Spinal cord (tissue), 10 donors: ENCODE data around the gene HSPH1. TPM values are rescaled to one million over a fixed set of nuclear protein-coding genes. Genes with fewer than 3 reads are reported as not detected.

Experiments used
- DNase-seq, 6 donors: peaks; one replicate each; pipeline versions ENCODE4 v3.0.0 to v3.0.0-alpha.2; 2013 to 2015; ENCODE audit warnings: low spot score in 6 of 6, low read depth in 4 of 6
- H3K27ac ChIP-seq: one replicate; pipeline ENCODE4 v1.5.1; 2013; ENCODE audit warnings: low read depth, low read length, control low read depth
- H3K27me3 ChIP-seq: one replicate; pipeline ENCODE4 v1.6.1; 2013; ENCODE audit warnings: low read length; ENCODE audit not compliant: control insufficient read depth, insufficient read depth
- H3K36me3 ChIP-seq: one replicate; pipeline ENCODE4 v1.6.1; 2013; ENCODE audit warnings: low read length; ENCODE audit not compliant: control insufficient read depth, insufficient read depth
- H3K4me1 ChIP-seq: one replicate; pipeline ENCODE4 v1.6.1; 2013; ENCODE audit warnings: low read length; ENCODE audit not compliant: control insufficient read depth, insufficient read depth
- H3K4me3 ChIP-seq: one replicate; pipeline ENCODE4 v1.5.1; 2013; ENCODE audit warnings: low read depth, low read length, control low read depth
- H3K9me3 ChIP-seq: one replicate; pipeline ENCODE4 v1.6.1; 2013; ENCODE audit warnings: low read length; ENCODE audit not compliant: control insufficient read depth, insufficient read depth
- WGBS: methylation state at CpG from one replicate; pipeline ENCODE4 v1.1.5; 2013; ENCODE audit warnings: missing lambda C conversion rate; ENCODE audit not compliant: insufficient coverage; 5-methylcytosine and 5-hydroxymethylcytosine counted together
- polyA plus RNA-seq, 2 donors: library from polyadenylated mRNA; unstranded; fragments of 120-200 nt; gene quantifications; one replicate each; pipeline ENCODE4 v1.2.1, GENCODE V29; 2013; ENCODE audit not compliant: insufficient read length in 2 of 2
- total RNA-seq, 2 donors: library from RNA; depleted of rRNA in 1 of 2; stranded (reverse); fragments of 120-200 nt in 1 of 2; fragments of >200 nt in 1 of 2; gene quantifications; one replicate each; pipeline versions ENCODE4 v1.2.3 to v1.2.4, GENCODE V29; 2013 to 2014
- donor health status: healthy.

Gene HSPH1
- total and polyA plus RNA-seq, 4 donors = 77.2 to 182 (median 158) TPM

DNA sequence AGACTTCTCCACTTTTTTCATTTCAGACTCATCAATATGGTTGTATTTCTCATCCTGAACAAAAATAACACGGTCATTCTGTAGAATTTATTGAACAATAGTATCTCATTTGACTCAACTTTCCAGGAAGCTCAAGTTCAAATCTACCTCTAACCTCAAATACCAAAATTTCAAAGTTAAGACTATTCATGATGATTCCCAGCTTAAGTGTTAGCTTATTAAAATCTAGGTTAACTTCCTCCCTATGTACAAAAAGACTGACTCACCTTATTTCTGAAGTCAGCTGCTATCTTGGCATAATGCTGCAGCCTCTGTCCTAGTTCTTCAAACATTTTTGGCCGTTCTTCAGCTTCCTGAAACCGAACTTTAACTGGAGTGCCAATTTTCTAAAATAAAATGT is 23.2 kb downstream of the HSPH1 start:
- no CpG with 5 or more reads among the region's 3 CpGs for WGBS
- no peak for DNase-seq
- Histone ChIP-seq H3K4me3 (no peak overlapping the region), H3K9me3 (no peaks in the 10 kb centered on the region), H3K36me3 (peaks cover 17% of the 10 kb centered on the region), H3K4me1 (no peaks in the 10 kb centered on the region), H3K27ac (no peak overlapping the region), H3K27me3 (no peaks in the 10 kb centered on the region)

DNA sequence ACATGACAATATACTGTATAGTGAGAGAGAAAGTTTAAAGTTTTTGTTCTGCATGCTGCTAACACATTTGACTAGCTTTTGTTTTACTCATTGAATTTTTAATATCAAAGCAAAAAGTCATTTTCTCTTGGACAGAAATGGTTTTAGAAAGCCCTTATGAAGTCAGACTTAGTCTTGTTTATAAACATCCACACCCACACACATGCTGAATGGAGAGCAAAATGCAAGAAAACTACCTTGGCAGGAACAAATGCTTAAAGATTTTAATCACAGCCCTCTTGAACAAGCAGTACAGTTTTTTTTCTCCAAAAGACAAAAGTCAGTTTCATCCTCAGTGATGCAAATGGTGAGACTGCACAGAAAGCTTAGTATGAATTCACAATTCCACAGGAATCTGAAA is 25.0 kb downstream of the HSPH1 start:
- no peak for DNase-seq

DNA sequence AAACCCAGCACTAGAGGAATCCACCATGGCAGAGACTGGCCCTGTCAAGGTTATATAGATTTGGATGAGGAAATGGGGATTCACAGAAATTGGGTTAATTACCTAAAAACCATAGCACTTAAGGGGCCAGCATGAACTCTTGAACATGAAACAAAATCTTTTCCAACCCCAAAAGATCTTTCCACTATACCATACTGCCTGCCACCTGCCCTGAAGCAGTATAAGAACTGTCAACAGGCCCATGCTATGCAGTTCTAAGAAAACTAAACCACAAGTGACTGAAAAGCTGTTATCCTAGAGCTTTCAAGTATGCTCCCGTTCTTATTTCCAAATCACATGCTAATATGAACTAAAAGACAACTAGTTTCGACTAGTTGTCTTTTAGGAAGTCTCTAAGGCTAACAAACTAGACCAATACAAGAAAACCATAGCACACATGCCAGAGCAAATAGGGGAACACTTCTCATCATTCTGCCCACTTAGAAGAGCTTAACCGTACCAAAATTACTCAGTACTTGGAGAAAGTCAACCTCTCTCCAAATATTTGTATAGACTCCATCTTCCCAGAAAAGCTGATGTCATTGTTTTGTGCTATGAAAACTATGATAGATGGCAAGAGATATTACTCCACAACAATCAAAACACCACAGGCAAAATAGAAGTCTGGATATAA is 27.5 kb downstream of the HSPH1 start:
- H3K4me3 ChIP-seq = no peak overlapping the region
- no peak overlapping the region for H3K27ac ChIP-seq
- peaks cover 12% of the 10 kb centered on the region for H3K36me3 ChIP-seq
- H3K9me3 ChIP-seq = no peaks in the 10 kb centered on the region
- H3K27me3 ChIP-seq = no peaks in the 10 kb centered on the region
- 100% methylated on average over 1 of the region's 3 CpGs for WGBS
- no peak for DNase-seq
- no peaks in the 10 kb centered on the region for H3K4me1 ChIP-seq

More for the DNA sequence above, 25.0 kb downstream of the HSPH1 start:
- Histone ChIP-seq H3K9me3 (no peaks in the 10 kb centered on the region), H3K27me3 (no peaks in the 10 kb centered on the region), H3K4me3 (no peak overlapping the region), H3K36me3 (peaks cover 14% of the 10 kb centered on the region), H3K27ac (no peak overlapping the region), H3K4me1 (no peaks in the 10 kb centered on the region)

DNA sequence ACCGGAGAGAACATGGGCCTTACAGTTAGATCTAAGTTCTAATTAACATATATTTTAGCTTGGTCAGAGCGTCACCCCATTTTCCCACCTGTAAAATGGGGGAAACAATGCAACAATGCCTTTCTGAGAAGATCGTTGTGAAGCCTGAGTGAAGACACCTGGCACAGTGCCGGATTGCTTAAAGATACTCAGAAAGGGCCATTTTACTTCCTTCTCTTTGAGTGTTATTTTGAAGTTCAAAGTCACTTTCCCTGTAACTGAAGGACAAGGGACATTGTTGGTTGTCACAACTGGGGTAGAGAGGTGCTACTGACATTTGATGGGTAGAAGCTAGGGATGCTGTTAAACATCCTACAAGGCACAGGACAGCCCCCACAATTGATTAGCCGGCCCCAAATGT is 28.1 kb downstream of the HSPH1 start:
- WGBS = 83% methylated on average over 2 of the region's 5 CpGs
- Histone ChIP-seq H3K4me3 (no peak overlapping the region), H3K27me3 (no peaks in the 10 kb centered on the region), H3K27ac (no peak overlapping the region), H3K4me1 (no peaks in the 10 kb centered on the region), H3K36me3 (peaks cover 12% of the 10 kb centered on the region), H3K9me3 (no peaks in the 10 kb centered on the region)
- no peak for DNase-seq

DNA sequence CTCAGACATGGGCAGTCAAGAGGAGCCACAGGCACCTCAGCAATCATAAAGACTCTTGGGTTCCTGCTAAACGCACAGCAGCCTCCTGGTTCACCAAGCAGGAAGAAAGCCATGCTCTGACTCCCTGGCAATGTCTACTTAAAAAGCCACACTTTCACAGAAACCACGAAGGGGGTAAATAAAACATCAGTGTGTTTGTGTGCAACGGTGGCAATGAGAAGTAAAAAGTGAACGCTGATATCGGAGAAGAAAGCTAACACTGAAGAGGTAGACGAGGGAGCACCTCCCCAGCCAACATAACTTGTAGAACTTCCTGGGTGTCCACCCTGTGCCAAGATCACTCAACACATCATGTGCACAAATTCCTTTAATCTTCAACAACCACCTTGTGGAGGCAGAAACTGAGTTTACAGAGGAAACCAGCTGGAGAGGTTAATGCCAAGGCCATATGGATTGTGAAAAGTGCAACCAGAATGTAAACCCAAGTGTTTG is 30.2 kb downstream of the HSPH1 start:
- no peak overlapping the region for H3K4me3 ChIP-seq
- no peaks in the 10 kb centered on the region for H3K9me3 ChIP-seq
- DNase-seq = no peak
- H3K36me3 ChIP-seq = no peaks in the 10 kb centered on the region
- H3K27ac ChIP-seq = no peak overlapping the region
- H3K27me3 ChIP-seq = no peaks in the 10 kb centered on the region
- WGBS = 67% methylated on average over 1 of the region's 6 CpGs
- no peaks in the 10 kb centered on the region for H3K4me1 ChIP-seq

DNA sequence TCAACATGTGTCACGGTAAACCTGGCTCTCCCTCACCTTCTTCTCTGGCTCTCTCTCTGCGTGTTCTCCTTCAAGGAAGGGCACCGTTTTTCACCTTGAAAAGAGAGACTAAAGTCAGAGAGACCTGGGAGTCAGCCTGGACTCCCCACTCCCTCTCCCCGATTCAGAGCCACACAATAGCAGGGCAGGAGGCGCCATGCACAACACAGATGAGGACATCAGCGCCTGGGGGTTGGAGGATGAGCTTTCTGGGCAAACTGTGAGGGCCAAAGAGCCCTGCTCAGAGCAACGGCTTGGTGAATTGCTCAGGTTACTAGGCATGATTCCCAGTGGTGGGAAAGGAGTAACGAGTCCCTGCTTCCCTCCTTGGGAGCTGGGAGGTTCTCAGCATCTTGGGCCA is 32.3 kb downstream of the HSPH1 start:
- no peak for DNase-seq
- 67% methylated on average over 7 of the region's 8 CpGs for WGBS
- Histone ChIP-seq H3K9me3 (no peaks in the 10 kb centered on the region), H3K4me1 (no peaks in the 10 kb centered on the region), H3K4me3 (no peak overlapping the region), H3K27ac (no peak overlapping the region), H3K27me3 (no peaks in the 10 kb centered on the region), H3K36me3 (no peaks in the 10 kb centered on the region)

DNA sequence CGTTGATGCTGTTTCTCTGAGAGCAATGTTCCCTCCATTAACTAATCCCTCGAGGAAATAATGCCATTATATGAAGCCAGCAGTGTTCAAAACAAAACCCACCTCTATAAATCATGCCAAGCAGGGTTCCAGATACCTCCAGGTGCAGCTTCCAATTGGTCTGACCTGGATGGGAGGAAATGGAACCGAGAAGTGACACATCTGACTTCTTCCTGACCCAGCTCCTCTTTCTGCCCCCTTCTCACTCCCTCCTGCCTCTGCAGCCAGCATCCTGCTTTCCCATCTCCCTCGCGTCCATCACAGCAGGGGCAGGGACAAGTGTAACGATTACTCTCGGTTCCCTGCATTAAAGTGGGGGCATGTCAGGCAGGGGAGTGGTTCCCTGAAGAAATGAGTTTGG is 37.5 kb downstream of the HSPH1 start:
- Histone ChIP-seq H3K4me1 (peaks cover 4% of the 10 kb centered on the region), H3K9me3 (no peaks in the 10 kb centered on the region), H3K4me3 (no peak overlapping the region), H3K27me3 (no peaks in the 10 kb centered on the region), H3K27ac (no peak overlapping the region), H3K36me3 (no peaks in the 10 kb centered on the region)
- 8% methylated on average over 6 of the region's 7 CpGs for WGBS
- no peak for DNase-seq

DNA sequence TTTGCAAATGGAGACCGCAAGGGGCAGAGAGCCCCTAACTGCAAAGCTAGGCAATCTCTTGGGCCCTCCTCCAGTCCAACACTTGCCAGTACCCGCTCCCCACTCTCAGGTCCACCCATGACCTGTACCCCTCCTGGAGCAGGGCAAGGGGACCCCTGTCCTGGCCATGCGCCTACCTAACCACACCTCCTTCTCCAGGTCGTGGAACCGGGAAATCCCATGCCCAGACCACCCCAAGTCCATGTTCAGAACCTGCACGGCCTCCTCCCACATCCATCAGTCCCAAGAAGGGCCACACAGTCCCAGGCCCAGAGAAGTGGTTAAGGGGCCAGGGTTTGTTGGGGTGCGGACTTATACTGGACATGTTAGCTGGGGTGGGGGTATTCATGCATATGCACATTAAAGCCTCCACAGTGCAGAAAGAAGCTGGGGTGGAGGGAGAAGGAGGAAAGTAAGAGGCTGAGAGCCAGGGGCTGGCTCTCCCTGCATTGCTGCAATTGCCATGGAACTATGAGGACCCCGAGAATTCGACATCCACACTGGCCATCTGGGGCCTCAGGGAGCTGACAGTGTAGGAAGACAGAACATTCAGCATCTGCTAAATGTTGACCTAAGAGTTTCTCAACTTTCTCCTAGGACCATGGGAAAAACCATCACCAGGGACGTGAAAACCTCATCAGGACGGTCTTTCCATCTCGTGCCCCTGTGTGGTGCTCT is 39.0 kb downstream of the HSPH1 start:
- Histone ChIP-seq H3K27ac (no peak overlapping the region), H3K27me3 (no peaks in the 10 kb centered on the region), H3K36me3 (no peaks in the 10 kb centered on the region), H3K4me3 (no peak overlapping the region), H3K9me3 (no peaks in the 10 kb centered on the region), H3K4me1 (peaks cover 4% of the 10 kb centered on the region)
- WGBS = 97% methylated on average over 10 of the region's 12 CpGs
- no peak for DNase-seq

DNA sequence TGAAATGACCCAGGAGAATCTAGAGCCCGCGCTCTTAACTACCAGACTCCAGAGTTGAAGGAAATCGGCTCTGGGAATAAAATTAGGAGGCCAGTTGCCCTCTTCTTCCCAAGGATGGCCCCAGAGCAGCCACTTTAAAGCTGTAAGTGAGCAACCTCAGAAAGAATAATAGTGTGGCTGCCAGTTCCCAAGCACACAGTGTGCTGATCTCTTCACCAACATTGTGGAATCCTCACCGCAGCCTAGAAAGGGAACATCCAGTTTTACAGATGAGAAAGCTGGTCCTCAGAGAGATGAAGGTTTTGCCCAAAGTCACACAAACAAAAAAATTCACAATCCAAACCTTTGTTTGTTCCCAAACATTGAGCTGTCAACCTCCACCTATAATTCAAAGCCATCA is 39.6 kb downstream of the HSPH1 start:
- Histone ChIP-seq H3K36me3 (no peaks in the 10 kb centered on the region), H3K4me1 (peaks cover 4% of the 10 kb centered on the region), H3K9me3 (no peaks in the 10 kb centered on the region), H3K4me3 (no peak overlapping the region), H3K27me3 (no peaks in the 10 kb centered on the region), H3K27ac (no peak overlapping the region)
- no peak for DNase-seq
- 96% methylated on average over 4 of the region's 4 CpGs for WGBS
